Activated T-cell treated with anti-CD3 and anti-CD28 coated beads for 4 hours (primary cell): ENCODE results near the gene MSH4.

Experiments
- DNase-seq: peaks from one replicate; pipeline ENCODE4 v3.0.0-alpha.2; 2020

MSH4 gene

GRCh38 chr1:75952016-75952415, 155.3 kb downstream of the MSH4 start:
- no peak for DNase-seq

- DNase-seq = no peak
Measured at GRCh38 chr1:75953461-75953860, 156.8 kb downstream of the MSH4 start.

GRCh38 chr1:75954586-75954985, 157.9 kb downstream of the MSH4 start:
- DNase-seq = no peak
